ENCODE data around the gene FAM98A. TPM values are rescaled to one million over a fixed set of nuclear protein-coding genes. Genes with fewer than 3 reads are reported as not detected.

FAM98A gene
- total RNA-seq, 1 donor from 2014 or later, result 38.1 TPM

Other genes with a start within 250 kb of the FAM98A start
- gene RASGRP3, start 122.7 kb downstream of the FAM98A start, total RNA-seq, result 7.4 TPM